ENCODE measurements around the gene CREM.
"Not testable (repeated sequence)": the region's sequence is repeated elsewhere in the genome, so short reads cannot be mapped to it uniquely, and the experiment has no call there.

The CREM gene

GRCh38 chr10:35126530-35127288, at the start of gene CREM:
Gene CREM (plus strand): TSS chr10:35126846. CDS start chr10:35137836, 10,990 bp downstream.
- peak; percentile 95 for DNase-seq

- no peak for DNase-seq
Observed at GRCh38 chr10:35079265-35079664, 47.4 kb upstream of the CREM start.

- no peak for DNase-seq
Observed at GRCh38 chr10:35079763-35080162, 46.9 kb upstream of the CREM start.

GRCh38 chr10:35080261-35080660, 46.4 kb upstream of the CREM start:
- DNase-seq, result not testable (repeated sequence)

- DNase-seq, result no peak
Observed at GRCh38 chr10:35083242-35083641, 43.4 kb upstream of the CREM start.

GRCh38 chr10:35089611-35090161, 37.0 kb upstream of the CREM start:
- no peak for DNase-seq

GRCh38 chr10:35090162-35090954, 36.3 kb upstream of the CREM start, which contains the start of gene CUL2:
Gene CUL2 (minus strand): TSS chr10:35090341. CDS start chr10:35071317, 19,024 bp downstream.
- peak; percentile 83 for DNase-seq

- DNase-seq, result no peak
Observed at GRCh38 chr10:35091994-35092790, 34.5 kb upstream of the CREM start.

GRCh38 chr10:35092851-35093250, 33.8 kb upstream of the CREM start:
- DNase-seq, result no peak

- DNase-seq, result no peak
Observed at GRCh38 chr10:35096312-35096711, 30.3 kb upstream of the CREM start.

GRCh38 chr10:35097510-35097909, 29.1 kb upstream of the CREM start:
- no peak for DNase-seq

GRCh38 chr10:35103882-35104281, 22.8 kb upstream of the CREM start:
- DNase-seq, result no peak

GRCh38 chr10:35112571-35112970, 14.1 kb upstream of the CREM start:
- DNase-seq, result no peak

GRCh38 chr10:35119378-35119777, 7.3 kb upstream of the CREM start:
- DNase-seq, result no peak

- no peak for DNase-seq
Observed at GRCh38 chr10:35124540-35124939, 2.1 kb upstream of the CREM start.

- no peak for DNase-seq
Observed at GRCh38 chr10:35126062-35126529, 550 bp upstream of the CREM start.

GRCh38 chr10:35127289-35127891, 744 bp downstream of the CREM start:
- DNase-seq, result peak; percentile 43

GRCh38 chr10:35129185-35129674, 2.6 kb downstream of the CREM start:
- no peak for DNase-seq

GRCh38 chr10:35130663-35131062, 4.0 kb downstream of the CREM start:
- no peak for DNase-seq

GRCh38 chr10:35132727-35133126, 6.1 kb downstream of the CREM start:
- no peak for DNase-seq

GRCh38 chr10:35133586-35133985, 6.9 kb downstream of the CREM start:
- DNase-seq, result no peak

GRCh38 chr10:35135861-35136260, 9.2 kb downstream of the CREM start:
- no peak for DNase-seq
